ENCODE data around the gene UTF1. TPM values are rescaled to one million over a fixed set of nuclear protein-coding genes. Genes with fewer than 3 reads are reported as not detected.

UTF1 gene
- total RNA-seq, 2 donors from 2014 or later = not detected

GRCh38 chr10:133271521-133272300 lies 41.7 kb downstream of the UTF1 start:
- Histone ChIP-seq H3K36me3 (no peaks in the 10 kb centered on the region), H3K27me3 (peaks cover 5% of the 10 kb centered on the region in 2 donors), H3K4me1 (peaks cover 0 to 6% of the 10 kb centered on the region in 2 donors), H3K9me3 (no peaks in the 10 kb centered on the region), H3K4me3 (no peak overlapping the region), H3K27ac (no peak overlapping the region)
- no peak for DNase-seq (ENCODE audit: low spot score)
- no peak for TF ChIP-seq CTCF (IDR thresholded peaks at IDR 0.05)

DNA sequence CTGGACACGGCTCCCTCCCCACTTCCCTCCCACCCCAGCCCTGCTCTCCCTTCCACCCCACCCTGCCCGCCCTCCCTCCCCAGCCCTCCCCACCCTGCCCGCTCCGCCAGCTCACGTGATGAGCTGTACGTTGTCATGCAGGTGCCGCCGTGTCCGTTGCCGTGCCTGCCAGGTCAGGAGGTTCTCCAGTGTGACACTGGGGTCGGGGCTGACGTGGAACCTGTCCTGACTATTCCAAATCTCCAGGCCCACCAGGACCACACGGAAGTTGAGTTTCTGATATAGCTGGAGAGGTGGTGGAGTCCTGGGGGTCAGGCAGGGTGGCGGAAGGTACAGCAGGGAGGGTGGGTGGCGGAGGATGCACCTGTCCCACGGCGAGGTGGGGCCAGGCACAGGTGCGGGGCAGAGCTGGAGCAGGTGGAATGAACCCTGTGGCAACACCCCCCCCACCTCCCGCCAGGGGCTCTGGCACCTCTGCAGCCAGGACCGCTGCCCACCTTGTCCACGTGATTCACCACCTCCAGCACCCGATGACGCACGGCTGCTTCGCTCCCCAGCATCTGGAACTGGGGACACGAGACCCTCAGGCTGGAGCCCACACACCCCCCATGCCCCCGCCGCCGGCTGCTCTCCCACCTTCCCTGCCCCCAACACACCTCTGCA lies 42.4 kb downstream of the UTF1 start:
- no peak for DNase-seq (ENCODE audit: low spot score)
- peaks cover 5% of the 10 kb centered on the region in 2 donors for H3K27me3 ChIP-seq
- H3K4me3 ChIP-seq = no peak overlapping the region
- H3K36me3 ChIP-seq = no peaks in the 10 kb centered on the region
- H3K9me3 ChIP-seq = no peaks in the 10 kb centered on the region
- peaks cover 0 to 13% of the 10 kb centered on the region in 2 donors for H3K4me1 ChIP-seq
- TF ChIP-seq CTCF (IDR thresholded peaks at IDR 0.05) = no peak
- no peak overlapping the region for H3K27ac ChIP-seq

DNA sequence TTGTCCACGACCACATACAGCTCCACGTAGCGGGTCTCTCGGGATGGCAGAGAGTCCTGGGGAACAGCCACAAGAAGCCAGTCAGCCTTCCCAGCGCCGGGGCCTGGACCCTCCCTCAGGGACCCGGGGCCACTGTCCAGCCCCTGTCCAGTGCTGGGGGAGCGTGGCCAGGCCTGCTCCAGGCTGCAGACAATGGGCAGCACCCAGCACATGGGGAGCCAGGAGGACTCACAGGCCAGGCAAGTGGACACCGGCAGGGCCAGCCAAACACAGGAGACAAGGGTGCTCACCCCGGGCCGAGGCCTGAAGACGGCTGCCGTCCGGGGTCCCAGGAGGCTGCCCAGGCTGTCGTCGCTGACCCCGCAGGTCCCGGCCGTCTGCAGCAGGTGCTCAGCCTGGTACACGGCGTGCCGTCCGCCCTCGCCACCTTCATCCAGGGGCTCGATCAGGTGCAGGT lies 43.0 kb downstream of the UTF1 start:
- Histone ChIP-seq H3K4me1 (peaks cover 0 to 19% of the 10 kb centered on the region in 2 donors), H3K27me3 (peaks cover 5% of the 10 kb centered on the region in 2 donors), H3K36me3 (no peaks in the 10 kb centered on the region), H3K27ac (no peak overlapping the region), H3K4me3 (no peak overlapping the region), H3K9me3 (no peaks in the 10 kb centered on the region)
- no peak for TF ChIP-seq CTCF (IDR thresholded peaks at IDR 0.05)
- DNase-seq (ENCODE audit: low spot score) = no peak

DNA sequence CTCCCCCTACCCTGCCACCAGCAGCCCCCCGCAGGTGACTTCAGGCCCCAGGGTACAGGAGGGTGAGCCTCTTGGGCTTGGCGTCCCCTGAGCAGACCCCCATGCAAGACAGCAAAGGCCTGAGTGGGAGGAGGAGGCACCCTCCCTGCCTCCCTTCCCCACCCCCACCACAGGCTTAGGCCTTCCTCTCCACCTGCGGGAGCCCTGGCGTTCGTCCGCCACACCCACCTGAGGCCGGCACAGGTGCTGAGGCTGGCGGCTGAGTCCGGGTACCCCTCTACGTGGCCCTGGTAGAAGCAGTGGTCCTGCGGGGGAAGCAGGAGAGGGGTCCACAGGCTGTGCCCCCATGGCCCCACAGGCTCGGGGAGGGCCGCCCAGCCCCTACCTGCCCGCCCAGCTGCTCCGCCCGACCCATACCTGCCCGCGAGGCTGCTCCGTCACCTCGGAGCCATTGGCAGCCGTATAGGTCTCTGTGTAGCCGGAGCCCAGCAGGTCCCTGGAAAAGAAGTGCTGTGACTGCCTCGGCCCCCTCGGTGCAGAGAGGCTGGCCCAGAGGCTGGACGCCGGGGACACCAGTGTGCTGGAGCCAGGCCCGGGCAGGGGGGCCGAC lies 43.6 kb downstream of the UTF1 start:
- Histone ChIP-seq H3K9me3 (no peaks in the 10 kb centered on the region), H3K27me3 (peaks cover 5% of the 10 kb centered on the region in 2 donors), H3K4me3 (no peak overlapping the region), H3K27ac (no peak overlapping the region), H3K4me1 (peaks cover 0 to 22% of the 10 kb centered on the region in 2 donors), H3K36me3 (no peaks in the 10 kb centered on the region)
- no peak for TF ChIP-seq CTCF (IDR thresholded peaks at IDR 0.05)
- no peak for DNase-seq (ENCODE audit: low spot score)

- Histone ChIP-seq H3K4me1 (peaks cover 0 to 22% of the 10 kb centered on the region in 2 donors), H3K27ac (no peak overlapping the region), H3K27me3 (peaks cover 5% of the 10 kb centered on the region in 2 donors), H3K36me3 (peaks cover 12% of the 10 kb centered on the region), H3K9me3 (no peaks in the 10 kb centered on the region), H3K4me3 (no peak overlapping the region)
- no peak for DNase-seq (ENCODE audit: low spot score)
- TF ChIP-seq CTCF (IDR thresholded peaks at IDR 0.05) = no peak
These were observed 45.0 kb downstream of the UTF1 start for GRCh38 chr10:133274751-133275683.
